Endodermal cell (in vitro differentiated cells): ENCODE data around the gene TIAL1. TPM values are rescaled to one million over a fixed set of nuclear protein-coding genes. Genes with fewer than 3 reads are reported as not detected.

Experiments used
- DNase-seq: peaks from one replicate; pipeline ENCODE4 v3.0.0-alpha.2; 2017
- H3K27ac ChIP-seq: 2 replicates; pipeline ENCODE4 v1.5.1; 2013; ENCODE audit warnings: mild to moderate bottlenecking, low read depth, low read length, moderate library complexity
- H3K27me3 ChIP-seq: 2 replicates; pipeline ENCODE4 v1.6.1; 2013; ENCODE audit warnings: mild to moderate bottlenecking, low read length, moderate library complexity; ENCODE audit not compliant: insufficient read depth, control insufficient read depth, poor library complexity, severe bottlenecking
- H3K36me3 ChIP-seq: 2 replicates; pipeline ENCODE4 v1.7.0; 2013; ENCODE audit warnings: mild to moderate bottlenecking, low read length, moderate library complexity; ENCODE audit not compliant: control insufficient read depth, insufficient read depth
- H3K4me1 ChIP-seq: one replicate; pipeline ENCODE4 v1.7.0; 2013; ENCODE audit warnings: low read length; ENCODE audit not compliant: control insufficient read depth, insufficient read depth
- H3K4me3 ChIP-seq: 2 replicates; pipeline ENCODE4 v1.5.1; 2013; ENCODE audit warnings: mild to moderate bottlenecking, low read length, moderate library complexity
- H3K9ac ChIP-seq: 2 replicates; pipeline ENCODE4 v1.6.1; 2013; ENCODE audit warnings: mild to moderate bottlenecking, low read length, moderate library complexity; ENCODE audit not compliant: poor library complexity, severe bottlenecking; ENCODE audit errors: extremely low read depth
- H3K9me3 ChIP-seq: 2 replicates; pipeline ENCODE4 v1.6.1; 2013; ENCODE audit warnings: mild to moderate bottlenecking, low read length, moderate library complexity; ENCODE audit not compliant: control insufficient read depth
- H3K27ac Mint-ChIP-seq: 2 replicates; pipeline ENCODE4 v1.8.0; 2020; ENCODE audit warnings: mixed read lengths
- H3K27me3 Mint-ChIP-seq: 2 replicates; pipeline ENCODE4 v1.8.0; 2021; ENCODE audit warnings: mild to moderate bottlenecking, mixed read lengths; ENCODE audit not compliant: insufficient read depth
- H3K36me3 Mint-ChIP-seq: 2 replicates; pipeline ENCODE4 v1.8.0; 2020; ENCODE audit warnings: low read depth, mixed read lengths
- H3K4me1 Mint-ChIP-seq: 2 replicates; pipeline ENCODE4 v1.8.0; 2020; ENCODE audit warnings: mixed read lengths
- H3K4me3 Mint-ChIP-seq: 2 replicates; pipeline ENCODE4 v1.8.0; 2020; ENCODE audit warnings: mild to moderate bottlenecking, moderate library complexity, mixed read lengths
- H3K9me3 Mint-ChIP-seq: 2 replicates; pipeline ENCODE4 v1.8.0; 2020; ENCODE audit warnings: mild to moderate bottlenecking, mixed read lengths
- WGBS, 2 experiments: methylation state at CpG; one replicate each; pipeline versions ENCODE4 v1.1.5 to v1.1.7; 2013; ENCODE audit warnings: missing lambda C conversion rate in 2 of 2, mixed read lengths in 1 of 2; ENCODE audit not compliant: insufficient coverage in 1 of 2, insufficient read length in 1 of 2; 5-methylcytosine and 5-hydroxymethylcytosine counted together
- total RNA-seq, 2 donors: library from RNA; stranded (reverse); fragmentation: NEBNext Ultra II Directional in 1 of 2; extraction: Animal tissue kit (Norgen Biotek cat#: 25700) in 1 of 2; gene quantifications; 2 replicates in 1 of 2; 3 replicates in 1 of 2; pipeline ENCODE4 v1.2.1, GENCODE V29; 2021
- TF ChIP-seq, protein P1 (sequence below): fragments of 200-600 bp; sonication (generic); conservative IDR thresholded peaks from 2 replicates; pipeline ENCODE4 v1.5.0; 2021; ENCODE audit warnings: antibody characterized with exemption, mild to moderate bottlenecking

The TIAL1 gene
- total RNA-seq, 2 donors from 2014 or later, result 156 to 176 TPM

DNA sequence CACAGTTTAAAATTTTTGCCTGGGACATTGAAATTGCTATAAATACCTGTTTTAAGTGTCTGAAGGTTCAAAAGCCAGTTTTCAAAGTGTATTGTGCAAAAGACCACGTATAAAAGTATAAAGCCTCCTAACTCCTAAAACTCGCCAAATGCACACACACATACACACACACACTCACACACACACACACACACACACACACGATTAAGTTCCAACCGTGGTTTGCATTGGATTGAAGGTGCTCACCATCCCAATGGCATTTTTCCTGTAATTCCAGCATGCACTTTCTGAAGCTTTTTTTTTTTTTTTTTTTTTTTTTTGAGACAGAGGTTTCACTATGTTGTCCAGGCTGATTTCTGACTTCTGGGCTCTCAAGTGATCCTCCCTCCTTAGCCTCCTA, 51.5 kb downstream of the TIAL1 start:
- Histone ChIP-seq H3K9ac (no peak overlapping the region), H3K27ac (no peak overlapping the region), H3K36me3 (no peaks in the 10 kb centered on the region), H3K27me3 (peaks cover 56% of the 10 kb centered on the region), H3K4me3 (no peak overlapping the region), H3K9me3 (no peaks in the 10 kb centered on the region), H3K4me1 (no peaks in the 10 kb centered on the region)
- H3K36me3 Mint-ChIP-seq, result no peaks in the 10 kb centered on the region
- H3K27ac Mint-ChIP-seq, result no peak overlapping the region
- peaks cover 10% of the 10 kb centered on the region for H3K4me1 Mint-ChIP-seq
- peaks cover 1% of the 10 kb centered on the region for H3K9me3 Mint-ChIP-seq
- TF ChIP-seq, protein P1, sequence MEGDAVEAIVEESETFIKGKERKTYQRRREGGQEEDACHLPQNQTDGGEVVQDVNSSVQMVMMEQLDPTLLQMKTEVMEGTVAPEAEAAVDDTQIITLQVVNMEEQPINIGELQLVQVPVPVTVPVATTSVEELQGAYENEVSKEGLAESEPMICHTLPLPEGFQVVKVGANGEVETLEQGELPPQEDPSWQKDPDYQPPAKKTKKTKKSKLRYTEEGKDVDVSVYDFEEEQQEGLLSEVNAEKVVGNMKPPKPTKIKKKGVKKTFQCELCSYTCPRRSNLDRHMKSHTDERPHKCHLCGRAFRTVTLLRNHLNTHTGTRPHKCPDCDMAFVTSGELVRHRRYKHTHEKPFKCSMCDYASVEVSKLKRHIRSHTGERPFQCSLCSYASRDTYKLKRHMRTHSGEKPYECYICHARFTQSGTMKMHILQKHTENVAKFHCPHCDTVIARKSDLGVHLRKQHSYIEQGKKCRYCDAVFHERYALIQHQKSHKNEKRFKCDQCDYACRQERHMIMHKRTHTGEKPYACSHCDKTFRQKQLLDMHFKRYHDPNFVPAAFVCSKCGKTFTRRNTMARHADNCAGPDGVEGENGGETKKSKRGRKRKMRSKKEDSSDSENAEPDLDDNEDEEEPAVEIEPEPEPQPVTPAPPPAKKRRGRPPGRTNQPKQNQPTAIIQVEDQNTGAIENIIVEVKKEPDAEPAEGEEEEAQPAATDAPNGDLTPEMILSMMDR, result no peak
- WGBS, 2 experiments, result 42 to 68% methylated on average over 2 to 4 of the region's 4 CpGs
- no peak overlapping the region for H3K4me3 Mint-ChIP-seq
- H3K27me3 Mint-ChIP-seq, result peaks cover 59% of the 10 kb centered on the region
- no peak for DNase-seq

GRCh38 chr10:119543814-119544642, 52.7 kb downstream of the TIAL1 start:
- no peaks in the 10 kb centered on the region for H3K36me3 ChIP-seq
- H3K27ac ChIP-seq, result no peak overlapping the region
- TF ChIP-seq, protein P1, result no peak
- peaks cover 69% of the 10 kb centered on the region for H3K27me3 ChIP-seq
- no peak overlapping the region for H3K9ac ChIP-seq
- H3K4me3 ChIP-seq, result peak overlapping the region; percentile 76
- 22 to 24% methylated on average over 10 to 19 of the region's 19 CpGs for WGBS, 2 experiments
- H3K27ac Mint-ChIP-seq, result no peak overlapping the region
- H3K4me3 Mint-ChIP-seq, result peak overlapping the region; percentile 59
- DNase-seq, result peak; percentile 76
- no peaks in the 10 kb centered on the region for H3K9me3 ChIP-seq
- no peaks in the 10 kb centered on the region for H3K4me1 ChIP-seq
- no peaks in the 10 kb centered on the region for H3K36me3 Mint-ChIP-seq
- peaks cover 71% of the 10 kb centered on the region for H3K27me3 Mint-ChIP-seq
- H3K9me3 Mint-ChIP-seq, result peaks cover under 1% of the 10 kb centered on the region
- H3K4me1 Mint-ChIP-seq, result peaks cover 10% of the 10 kb centered on the region

- no peak overlapping the region for H3K27ac Mint-ChIP-seq
- Histone ChIP-seq H3K4me1 (peaks cover 4% of the 10 kb centered on the region), H3K9ac (no peak overlapping the region), H3K9me3 (no peaks in the 10 kb centered on the region), H3K27ac (no peak overlapping the region), H3K36me3 (no peaks in the 10 kb centered on the region), H3K4me3 (peak overlapping the region; percentile 76), H3K27me3 (peaks cover 74% of the 10 kb centered on the region)
- peaks cover 15% of the 10 kb centered on the region for H3K4me1 Mint-ChIP-seq
- DNase-seq, result no peak
- peaks cover 75% of the 10 kb centered on the region for H3K27me3 Mint-ChIP-seq
- H3K36me3 Mint-ChIP-seq, result no peaks in the 10 kb centered on the region
- H3K4me3 Mint-ChIP-seq, result peak overlapping the region; percentile 59
- 1 to 5% methylated on average over 11 to 78 of the region's 78 CpGs for WGBS, 2 experiments
- no peaks in the 10 kb centered on the region for H3K9me3 Mint-ChIP-seq
- TF ChIP-seq, protein P1, result peak; percentile 53
These were observed 53.6 kb downstream of the TIAL1 start for GRCh38 chr10:119542988-119543813.
